ENCODE measurements around the gene MDFI.

DNA sequence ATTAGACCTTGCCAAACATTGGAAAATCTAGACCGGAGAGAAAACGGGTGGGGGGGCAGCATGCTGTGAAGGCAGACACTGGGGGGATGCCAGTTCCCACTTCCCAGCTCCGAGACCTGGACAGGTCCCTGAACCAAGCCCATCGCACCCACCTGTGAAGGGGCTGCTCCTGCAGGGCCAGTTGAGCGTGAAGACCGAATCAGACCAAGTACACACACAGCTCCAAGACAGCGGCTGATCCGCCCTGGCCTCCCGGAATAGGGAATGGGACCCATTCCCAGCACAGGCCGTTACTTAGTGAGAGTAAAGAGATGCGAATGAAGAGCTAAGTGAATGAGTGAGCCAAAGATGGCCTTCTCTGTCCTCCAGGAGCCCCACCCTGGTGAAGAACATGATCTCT lies 41.5 kb upstream of the MDFI start:
- TF ChIP-seq, protein P1, sequence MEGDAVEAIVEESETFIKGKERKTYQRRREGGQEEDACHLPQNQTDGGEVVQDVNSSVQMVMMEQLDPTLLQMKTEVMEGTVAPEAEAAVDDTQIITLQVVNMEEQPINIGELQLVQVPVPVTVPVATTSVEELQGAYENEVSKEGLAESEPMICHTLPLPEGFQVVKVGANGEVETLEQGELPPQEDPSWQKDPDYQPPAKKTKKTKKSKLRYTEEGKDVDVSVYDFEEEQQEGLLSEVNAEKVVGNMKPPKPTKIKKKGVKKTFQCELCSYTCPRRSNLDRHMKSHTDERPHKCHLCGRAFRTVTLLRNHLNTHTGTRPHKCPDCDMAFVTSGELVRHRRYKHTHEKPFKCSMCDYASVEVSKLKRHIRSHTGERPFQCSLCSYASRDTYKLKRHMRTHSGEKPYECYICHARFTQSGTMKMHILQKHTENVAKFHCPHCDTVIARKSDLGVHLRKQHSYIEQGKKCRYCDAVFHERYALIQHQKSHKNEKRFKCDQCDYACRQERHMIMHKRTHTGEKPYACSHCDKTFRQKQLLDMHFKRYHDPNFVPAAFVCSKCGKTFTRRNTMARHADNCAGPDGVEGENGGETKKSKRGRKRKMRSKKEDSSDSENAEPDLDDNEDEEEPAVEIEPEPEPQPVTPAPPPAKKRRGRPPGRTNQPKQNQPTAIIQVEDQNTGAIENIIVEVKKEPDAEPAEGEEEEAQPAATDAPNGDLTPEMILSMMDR (IDR thresholded peaks at IDR 0.05) = no peak
- no peak for TF ChIP-seq ZFX (IDR thresholded peaks at IDR 0.05; ENCODE audit: borderline replicate concordance)
